Umbilical cord (tissue), 2 donors: ENCODE data around the gene EGFL7. TPM values are rescaled to one million over a fixed set of nuclear protein-coding genes. Genes with fewer than 3 reads are reported as not detected.

Source experiments
- DNase-seq: peaks from one replicate; pipeline ENCODE4 v3.0.0-alpha.2; 2015; ENCODE audit warnings: low spot score
- total RNA-seq: library from RNA; depleted of rRNA; stranded (reverse); fragments of >200 nt; gene quantifications from one replicate; pipeline ENCODE4 v1.2.3, GENCODE V29; 2014; ENCODE audit warnings: low replicate concordance; ENCODE audit not compliant: insufficient read depth

Gene EGFL7
- total RNA-seq, 1 donor from 2014 or later, result 49.4 TPM

GRCh38 chr9:136672431-136673087, 9.8 kb downstream of the EGFL7 start:
- DNase-seq, result no peak

- no peak for DNase-seq
Measured at GRCh38 chr9:136673088-136673974, 10.6 kb downstream of the EGFL7 start.

- no peak for DNase-seq
Measured at GRCh38 chr9:136673975-136674785, 11.5 kb downstream of the EGFL7 start.

GRCh38 chr9:136674786-136675349, 12.2 kb downstream of the EGFL7 start:
- DNase-seq, result no peak

GRCh38 chr9:136675477-136676296, 13.0 kb downstream of the EGFL7 start:
- DNase-seq, result no peak

GRCh38 chr9:136676297-136676794, 13.6 kb downstream of the EGFL7 start:
- DNase-seq, result no peak

- no peak for DNase-seq
Measured at GRCh38 chr9:136676920-136677686, 14.4 kb downstream of the EGFL7 start.

GRCh38 chr9:136678034-136678433, 15.3 kb downstream of the EGFL7 start:
- DNase-seq, result no peak

- no peak for DNase-seq
Measured at GRCh38 chr9:136678624-136679023, 15.9 kb downstream of the EGFL7 start.

GRCh38 chr9:136679431-136679941, 16.8 kb downstream of the EGFL7 start:
- DNase-seq, result no peak

GRCh38 chr9:136681029-136681428, 18.3 kb downstream of the EGFL7 start:
- DNase-seq, result no peak

GRCh38 chr9:136681945-136682699, 19.4 kb downstream of the EGFL7 start:
- DNase-seq, result no peak

GRCh38 chr9:136682710-136683109, 20.0 kb downstream of the EGFL7 start:
- no peak for DNase-seq

- no peak for DNase-seq
Measured at GRCh38 chr9:136683173-136683745, 20.5 kb downstream of the EGFL7 start.

GRCh38 chr9:136683755-136684154, 21.0 kb downstream of the EGFL7 start:
- DNase-seq, result no peak

GRCh38 chr9:136684339-136684738, 21.6 kb downstream of the EGFL7 start:
- DNase-seq, result no peak

- no peak for DNase-seq
Measured at GRCh38 chr9:136684799-136685198, 22.1 kb downstream of the EGFL7 start.

GRCh38 chr9:136685216-136685615, 22.5 kb downstream of the EGFL7 start:
- DNase-seq, result no peak
